Ovary (tissue), 9 donors: ENCODE data around the gene PLPPR3. TPM values are rescaled to one million over a fixed set of nuclear protein-coding genes. Genes with fewer than 3 reads are reported as not detected.
"Not testable (repeated sequence)": the region's sequence is repeated elsewhere in the genome, so short reads cannot be mapped to it uniquely, and the experiment has no call there.

Experiments used
- DNase-seq, 5 donors: peaks; one replicate each; pipeline ENCODE4 v3.0.0-alpha.2; 2019 to 2020
- H3K27ac ChIP-seq, 2 donors: fragments of 200-600 bp; one replicate each; pipeline versions ENCODE4 v1.5.1 to v1.8.0; 2019 to 2022
- H3K27me3 ChIP-seq: fragments of 200-600 bp; one replicate; pipeline ENCODE4 v1.8.0; 2022
- H3K36me3 ChIP-seq: fragments of 200-600 bp; sonication (generic); one replicate; pipeline ENCODE4 v1.5.1; 2019
- H3K4me1 ChIP-seq: one replicate; pipeline ENCODE4 v1.8.1; 2013; ENCODE audit warnings: mild to moderate bottlenecking, moderate library complexity; ENCODE audit not compliant: insufficient read depth
- H3K4me3 ChIP-seq: fragments of 200-600 bp; sonication (generic); one replicate; pipeline ENCODE4 v1.5.1; 2017
- H3K9me3 ChIP-seq, 2 donors: fragments of 200-600 bp in 1 of 2; sonication (generic) in 1 of 2; one replicate each; pipeline versions ENCODE4 v1.5.1 to v1.8.1; 2013 to 2019; ENCODE audit warnings: mild to moderate bottlenecking in 1 of 2, moderate library complexity in 1 of 2
- EP300 ChIP-seq: sonication (generic); formaldehyde crosslinking; IDR thresholded peaks from one replicate; pipeline ENCODE4 v1.6.1; 2017; ENCODE audit warnings: antibody characterized with exemption
- POLR2A ChIP-seq: fragments of 450-650 bp; IDR thresholded peaks from one replicate; pipeline ENCODE4 v1.6.1; 2017; ENCODE audit warnings: antibody characterized with exemption, mild to moderate bottlenecking, moderate library complexity
- WGBS, 3 donors: extraction: QIAGEN DNeasy Blood & Tissue Kit in 1 of 3; methylation state at CpG; one replicate each; pipeline versions ENCODE4 v1.1.5 to v1.1.7; 2013 to 2017; 5-methylcytosine and 5-hydroxymethylcytosine counted together
- intact Hi-C, 4 donors: fragments of 100-400 bp; cut with DNase I; formaldehyde crosslinking; loops; one replicate each; pipeline versions ENCODE4 v1.11.0 to v1.15.1; 2022 to 2023
- polyA plus RNA-seq, 2 donors: library from polyadenylated mRNA; stranded (reverse); fragments of 200-250 nt in 1 of 2; fragments of 350-450 nt in 1 of 2; fragmentation: Illumina TruSeq in 1 of 2; extraction: RNeasy Lipid Tissue Mini Kit (QIAGEN cat#74804) in 1 of 2; gene quantifications; one replicate each; pipeline ENCODE4 v1.2.3, GENCODE V29; 2013 to 2014
- total RNA-seq, 7 donors: library from RNA; depleted of rRNA in 2 of 7; stranded (reverse); fragments of >200 nt in 2 of 7; fragmentation: NEBNext Ultra II Directional in 3 of 7; extraction: Animal tissue kit (Norgen Biotek cat#: 25700) in 3 of 7; gene quantifications; one replicate each; pipeline versions ENCODE4 v1.1.0 to v1.2.4, GENCODE V29; 2016 to 2023
- TF ChIP-seq, protein P1 (sequence below), 3 donors: fragments of 450-650 bp in 2 of 3; fragments of 200-600 bp in 1 of 3; IDR thresholded peaks; one replicate each; pipeline versions ENCODE4 v1.5.1 to v1.8.0; 2016 to 2022; ENCODE audit warnings: antibody characterized with exemption in 3 of 3, mild to moderate bottlenecking in 1 of 3
- donor health status: DM: no; HTN: no; CAD: no; lungs with moderate emphysema.
- donor health status: DM: no; HTN: no; CAD: no.
- donor health status: Bipolar disorder and iron deficiency.
- donor health status: DM: yes; HTN: yes; CAD: no.
- donor health status: DM: no; HTN: no; CAD: no.
- donor health status: DM: yes; HTN: yes; CAD: no.

The PLPPR3 gene
- total and polyA plus RNA-seq, 9 donors: 0.18 to 11.4 (median 0.52) TPM; not detected in 2

DNA sequence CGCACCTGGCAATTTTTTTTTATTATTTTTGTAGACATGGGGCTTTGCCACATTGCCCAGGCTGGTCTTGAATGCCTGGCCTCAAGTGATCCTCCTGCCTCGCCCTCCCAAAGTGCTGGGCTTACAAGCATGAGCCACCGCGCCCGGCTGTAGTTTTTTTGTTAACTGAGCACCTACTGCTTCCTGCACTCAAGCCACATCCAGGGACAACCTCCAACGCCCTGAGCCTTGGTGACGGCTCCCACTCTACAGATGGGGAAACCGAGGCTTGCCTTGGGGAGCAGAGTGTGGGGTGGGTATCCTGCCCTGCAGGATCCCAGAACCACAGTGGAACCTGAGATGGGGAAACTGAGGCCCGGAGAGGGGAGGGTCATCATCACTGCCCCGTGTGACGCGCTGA is 33.4 kb upstream of the PLPPR3 start:
- Histone ChIP-seq H3K9me3 (no peaks in the 10 kb centered on the region), H3K27me3 (no peaks in the 10 kb centered on the region), H3K36me3 (no peaks in the 10 kb centered on the region), H3K27ac (no peak overlapping the region), H3K4me3 (no peak overlapping the region), H3K4me1 (peaks cover 7% of the 10 kb centered on the region)
- intact Hi-C loops: loop anchor here in 3 of 4 donors (5.0 to 10.0 kb wide), 2 partner anchors 67 to 130 kb away; partner anchors contain the start of gene WDR18 (in 2 of the 3)
- 86 to 92% (median 88%) methylated on average over 12 of the region's 12 CpGs for WGBS, 3 donors
- TF ChIP-seq POLR2A (no peak), EP300 (no peak)
- DNase-seq: peak in 1 of 5 donors; percentile 12

DNA sequence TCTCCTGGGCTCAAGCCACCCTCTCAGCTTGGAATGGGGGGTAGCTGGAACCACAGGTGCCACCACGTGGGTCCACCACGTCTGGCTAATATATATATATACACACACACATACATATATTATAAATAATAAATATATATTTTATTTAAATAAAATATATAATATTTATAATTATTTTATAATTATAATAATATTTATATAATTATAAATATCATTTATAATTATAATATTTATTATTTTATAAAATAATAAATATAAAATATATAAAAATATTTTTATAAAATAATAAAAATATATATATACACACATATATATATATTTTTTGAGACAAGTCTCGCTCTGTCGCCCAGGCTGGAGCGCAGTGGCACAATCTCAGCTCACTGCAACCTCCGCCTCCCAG is 32.8 kb upstream of the PLPPR3 start:
- Histone ChIP-seq H3K9me3 (no peaks in the 10 kb centered on the region), H3K27me3 (no peaks in the 10 kb centered on the region), H3K4me3 (no peak overlapping the region), H3K4me1 (peaks cover 7% of the 10 kb centered on the region), H3K27ac (no peak overlapping the region), H3K36me3 (no peaks in the 10 kb centered on the region)
- WGBS, 3 donors: 75 to 78% (median 76%) methylated on average over 6 of the region's 6 CpGs
- TF ChIP-seq, protein P1, sequence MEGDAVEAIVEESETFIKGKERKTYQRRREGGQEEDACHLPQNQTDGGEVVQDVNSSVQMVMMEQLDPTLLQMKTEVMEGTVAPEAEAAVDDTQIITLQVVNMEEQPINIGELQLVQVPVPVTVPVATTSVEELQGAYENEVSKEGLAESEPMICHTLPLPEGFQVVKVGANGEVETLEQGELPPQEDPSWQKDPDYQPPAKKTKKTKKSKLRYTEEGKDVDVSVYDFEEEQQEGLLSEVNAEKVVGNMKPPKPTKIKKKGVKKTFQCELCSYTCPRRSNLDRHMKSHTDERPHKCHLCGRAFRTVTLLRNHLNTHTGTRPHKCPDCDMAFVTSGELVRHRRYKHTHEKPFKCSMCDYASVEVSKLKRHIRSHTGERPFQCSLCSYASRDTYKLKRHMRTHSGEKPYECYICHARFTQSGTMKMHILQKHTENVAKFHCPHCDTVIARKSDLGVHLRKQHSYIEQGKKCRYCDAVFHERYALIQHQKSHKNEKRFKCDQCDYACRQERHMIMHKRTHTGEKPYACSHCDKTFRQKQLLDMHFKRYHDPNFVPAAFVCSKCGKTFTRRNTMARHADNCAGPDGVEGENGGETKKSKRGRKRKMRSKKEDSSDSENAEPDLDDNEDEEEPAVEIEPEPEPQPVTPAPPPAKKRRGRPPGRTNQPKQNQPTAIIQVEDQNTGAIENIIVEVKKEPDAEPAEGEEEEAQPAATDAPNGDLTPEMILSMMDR (IDR thresholded peaks at IDR 0.05): no peak
- TF ChIP-seq EP300 (no peak), POLR2A (no peak)
- intact Hi-C loops: loop anchor here in 2 of 4 donors (10.0 kb wide), 1 partner anchor 130 kb away; the partner anchor contains the start of gene WDR18 (in 2 of the 2)
- DNase-seq: no peak

DNA sequence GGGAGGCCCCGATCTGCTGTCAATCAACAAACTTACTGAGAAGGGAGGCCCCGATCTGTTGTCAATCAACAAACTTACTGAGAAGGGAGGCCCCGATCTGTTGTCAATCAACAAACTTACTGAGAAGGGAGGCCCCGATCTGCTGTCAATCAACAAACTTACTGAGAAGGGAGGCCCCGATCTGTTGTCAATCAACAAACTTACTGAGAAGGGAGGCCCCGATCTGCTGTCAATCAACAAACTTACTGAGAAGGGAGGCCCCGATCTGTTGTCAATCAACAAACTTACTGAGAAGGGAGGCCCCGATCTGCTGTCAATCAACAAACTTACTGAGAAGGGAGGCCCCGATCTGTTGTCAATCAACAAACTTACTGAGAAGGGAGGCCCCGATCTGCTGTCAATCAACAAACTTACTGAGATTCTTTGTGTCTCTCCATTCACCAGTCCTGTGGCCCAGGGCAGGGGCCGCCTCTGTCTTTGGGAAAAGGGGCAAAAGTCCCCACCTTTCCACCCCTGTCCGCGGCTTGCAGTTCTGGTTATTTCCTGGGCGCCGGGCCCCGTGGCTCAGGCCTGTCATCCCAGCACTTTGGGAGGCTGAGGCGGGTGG is 32.0 kb upstream of the PLPPR3 start:
- intact Hi-C loops: loop anchor here in 2 of 4 donors (10.0 kb wide), 1 partner anchor 131 kb away; the partner anchor contains the start of gene WDR18 (in 2 of the 2)
- H3K4me1 ChIP-seq, H3K9me3 ChIP-seq, H3K27ac ChIP-seq, DNase-seq, H3K4me3 ChIP-seq, H3K27me3 ChIP-seq, H3K36me3 ChIP-seq: not testable (repeated sequence)
- 69 to 84% (median 80%) methylated on average over 9 to 12 of the region's 17 CpGs for WGBS, 3 donors

DNA sequence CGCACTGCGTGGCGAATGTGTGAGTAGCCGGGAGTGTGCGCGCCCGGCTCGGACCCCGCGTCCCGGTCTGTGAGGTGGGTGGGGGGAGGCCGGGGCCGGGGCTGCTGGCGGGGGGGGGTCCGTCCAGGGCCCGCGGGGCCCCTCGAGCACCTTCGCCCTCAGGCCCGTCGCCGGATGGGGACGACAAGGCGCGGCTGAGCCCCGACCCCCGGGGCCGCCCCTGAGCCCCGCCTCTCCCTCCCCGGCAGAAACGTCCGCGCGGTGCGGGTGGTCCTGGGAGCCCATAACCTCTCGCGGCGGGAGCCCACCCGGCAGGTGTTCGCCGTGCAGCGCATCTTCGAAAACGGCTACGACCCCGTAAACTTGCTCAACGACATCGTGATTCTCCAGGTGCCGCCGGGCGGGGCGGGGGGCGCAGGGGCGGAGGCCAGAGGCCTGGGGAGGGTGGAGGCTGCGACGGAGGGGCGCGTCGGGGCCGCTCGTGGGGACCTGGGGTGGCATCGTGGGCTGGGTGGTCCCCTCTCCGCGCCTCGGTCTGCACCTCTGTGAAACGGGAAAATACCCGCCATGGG is 31.3 kb upstream of the PLPPR3 start:
- Histone ChIP-seq H3K27me3 (no peaks in the 10 kb centered on the region), H3K4me1 (peaks cover 2% of the 10 kb centered on the region), H3K36me3 (no peaks in the 10 kb centered on the region), H3K27ac (no peak overlapping the region), H3K4me3 (no peak overlapping the region), H3K9me3 (no peaks in the 10 kb centered on the region)
- WGBS, 3 donors: 13 to 26% (median 23%) methylated on average over 19 to 67 of the region's 67 CpGs
- TF ChIP-seq, protein P1 (IDR thresholded peaks at IDR 0.05): no peak
- TF ChIP-seq POLR2A: no peak
- no peak for TF ChIP-seq EP300
- intact Hi-C loops: loop anchor here in 2 of 4 donors (10.0 kb wide), 1 partner anchor 132 kb away; the partner anchor contains the start of gene WDR18 (in 2 of the 2)
- no peak for DNase-seq

DNA sequence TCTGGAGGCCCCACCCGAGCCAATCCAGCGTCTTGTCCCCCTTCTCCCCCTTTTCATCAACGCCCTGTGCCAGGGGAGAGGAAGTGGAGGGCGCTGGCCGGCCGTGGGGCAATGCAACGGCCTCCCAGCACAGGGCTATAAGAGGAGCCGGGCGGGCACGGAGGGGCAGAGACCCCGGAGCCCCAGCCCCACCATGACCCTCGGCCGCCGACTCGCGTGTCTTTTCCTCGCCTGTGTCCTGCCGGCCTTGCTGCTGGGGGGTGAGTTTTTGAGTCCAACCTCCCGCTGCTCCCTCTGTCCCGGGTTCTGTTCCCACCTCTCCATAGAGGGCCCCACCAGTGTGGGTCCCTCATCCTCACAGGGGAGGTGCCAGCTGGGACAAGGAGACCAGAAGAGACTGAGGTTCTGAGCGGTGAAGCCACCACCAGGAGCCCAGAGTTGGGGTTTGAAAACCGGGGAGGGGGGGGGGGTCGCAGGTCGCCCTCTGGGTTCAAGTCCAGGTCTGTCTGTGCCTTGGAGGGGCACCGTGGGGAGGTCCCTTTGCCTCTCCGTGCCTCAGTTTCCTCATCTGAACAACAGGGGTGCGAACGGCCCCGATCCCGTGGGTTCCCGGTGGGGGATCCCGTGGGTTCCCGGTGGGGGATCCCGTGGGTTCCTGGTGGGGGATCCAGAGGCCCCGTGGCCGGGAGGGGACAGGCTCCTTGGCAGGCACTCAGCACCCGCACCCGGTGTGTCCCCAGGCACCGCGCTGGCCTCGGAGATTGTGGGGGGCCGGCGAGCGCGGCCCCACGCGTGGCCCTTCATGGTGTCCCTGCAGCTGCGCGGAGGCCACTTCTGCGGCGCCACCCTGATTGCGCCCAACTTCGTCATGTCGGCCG is 30.6 kb upstream of the PLPPR3 start, which contains the start of gene ELANE:
TSS of gene ELANE (plus strand) at position 168 of the 878 bp plus-strand sequence. CDS start at position 194, 26 bp downstream.
- H3K27ac ChIP-seq: peak within 1 kb of the TSS in 1 of 2 donors; percentile 83
- 59 to 75% (median 74%) methylated on average over 39 to 55 of the region's 55 CpGs for WGBS, 3 donors

More for the DNA sequence above, 30.6 kb upstream of the PLPPR3 start, which contains the start of gene ELANE:
- H3K4me1 ChIP-seq: peaks cover 5% of the 10 kb centered on the region
- no peaks in the 10 kb centered on the region for H3K36me3 ChIP-seq
- no peaks in the 10 kb centered on the region for H3K9me3 ChIP-seq
- H3K27me3 ChIP-seq: no peaks in the 10 kb centered on the region
- DNase-seq: peak in 2 of 5 donors; percentile 28 to 37
- no peak within 1 kb of the TSS for H3K4me3 ChIP-seq
- intact Hi-C loops: loop anchor here in 2 of 4 donors (10.0 kb wide), 1 partner anchor 132 kb away; the partner anchor contains the start of gene WDR18 (in 2 of the 2)
- TF ChIP-seq POLR2A (no peak), EP300 (no peak)
- TF ChIP-seq, protein P1 (IDR thresholded peaks at IDR 0.05): no peak
